ENCODE data around the gene RGSL1.

Gene RGSL1

GRCh38 chr1:182450087-182450486 is at the start of gene RGSL1:
RGSL1 (plus strand) TSS chr1:182450146; CDS start chr1:182450166, 20 bp downstream.
- FAIRE-seq, result no peak

GRCh38 chr1:182400567-182400966 is 49.4 kb upstream of the RGSL1 start, which contains the start of gene TEDDM1:
TEDDM1 (minus strand) TSS chr1:182400667; CDS start chr1:182400485, 182 bp downstream.
- no peak for FAIRE-seq

GRCh38 chr1:182404781-182405180 is 45.2 kb upstream of the RGSL1 start:
- FAIRE-seq, result no peak

GRCh38 chr1:182405578-182405977 is 44.4 kb upstream of the RGSL1 start:
- no peak for FAIRE-seq

- FAIRE-seq, result no peak
Observed at GRCh38 chr1:182406012-182406411, 43.9 kb upstream of the RGSL1 start.

- no peak for FAIRE-seq
Observed at GRCh38 chr1:182407724-182408123, 42.2 kb upstream of the RGSL1 start.

- FAIRE-seq, result no peak
Observed at GRCh38 chr1:182408435-182409075, 41.4 kb upstream of the RGSL1 start.

GRCh38 chr1:182410138-182410537 is 39.8 kb upstream of the RGSL1 start:
- no peak for FAIRE-seq

- no peak for FAIRE-seq
Observed at GRCh38 chr1:182410620-182411273, 39.2 kb upstream of the RGSL1 start.

- FAIRE-seq, result no peak
Observed at GRCh38 chr1:182413486-182413885, 36.5 kb upstream of the RGSL1 start.

- no peak for FAIRE-seq
Observed at GRCh38 chr1:182413969-182414368, 36.0 kb upstream of the RGSL1 start.

- FAIRE-seq, result no peak
Observed at GRCh38 chr1:182415789-182416188, 34.2 kb upstream of the RGSL1 start.

- FAIRE-seq, result no peak
Observed at GRCh38 chr1:182426442-182427430, 23.2 kb upstream of the RGSL1 start.

GRCh38 chr1:182428043-182428442 is 21.9 kb upstream of the RGSL1 start:
- FAIRE-seq, result no peak

- no peak for FAIRE-seq
Observed at GRCh38 chr1:182430263-182431068, 19.5 kb upstream of the RGSL1 start.

GRCh38 chr1:182431278-182431677 is 18.7 kb upstream of the RGSL1 start:
- no peak for FAIRE-seq

GRCh38 chr1:182433580-182433979 is 16.4 kb upstream of the RGSL1 start:
- no peak for FAIRE-seq

GRCh38 chr1:182438326-182438725 is 11.6 kb upstream of the RGSL1 start:
- FAIRE-seq, result no peak

- no peak for FAIRE-seq
Observed at GRCh38 chr1:182441719-182442118, 8.2 kb upstream of the RGSL1 start.

GRCh38 chr1:182442333-182442732 is 7.6 kb upstream of the RGSL1 start:
- no peak for FAIRE-seq

- FAIRE-seq, result no peak
Observed at GRCh38 chr1:182444497-182444896, 5.4 kb upstream of the RGSL1 start.

GRCh38 chr1:182446033-182446669 is 3.8 kb upstream of the RGSL1 start:
- peak; percentile 36 for FAIRE-seq

Data from colon (tissue), 2 donors.